WTC11 (cell line): ENCODE results near the gene SIRPD.

Source experiments
- ATF2 ChIP-seq: sonication (generic); formaldehyde crosslinking; IDR thresholded peaks from 2 replicates; pipeline ENCODE4 v1.8.1; 2022; ENCODE audit warnings: low read depth, missing genetic modification reagents, borderline replicate concordance
- CREM ChIP-seq: sonication (generic); formaldehyde crosslinking; IDR thresholded peaks from 2 replicates; pipeline ENCODE4 v1.8.1; 2022; ENCODE audit warnings: mild to moderate bottlenecking, missing genetic modification reagents, moderate library complexity
- ESRRA ChIP-seq: sonication (generic); formaldehyde crosslinking; IDR thresholded peaks from 2 replicates; pipeline ENCODE4 v1.8.1; 2022; ENCODE audit warnings: mild to moderate bottlenecking, missing genetic modification reagents, borderline replicate concordance
- ETV6 ChIP-seq: sonication (generic); formaldehyde crosslinking; IDR thresholded peaks from 2 replicates; pipeline ENCODE4 v1.8.1; 2022; ENCODE audit warnings: mild to moderate bottlenecking, missing genetic modification reagents
- GABPB1 ChIP-seq: sonication (generic); formaldehyde crosslinking; IDR thresholded peaks from 2 replicates; pipeline ENCODE4 v1.8.1; 2023; ENCODE audit warnings: mild to moderate bottlenecking, missing genetic modification reagents
- JUN ChIP-seq: sonication (generic); formaldehyde crosslinking; IDR thresholded peaks from 2 replicates; pipeline ENCODE4 v1.8.0; 2023; ENCODE audit warnings: mild to moderate bottlenecking, missing genetic modification reagents
- NR1H2 ChIP-seq: sonication (generic); formaldehyde crosslinking; IDR thresholded peaks from 2 replicates; pipeline ENCODE4 v1.9.0; 2021; ENCODE audit warnings: mild to moderate bottlenecking, moderate library complexity, missing genetic modification reagents
- RELA ChIP-seq: sonication (generic); formaldehyde crosslinking; IDR thresholded peaks from 2 replicates; pipeline ENCODE4 v1.8.1; 2022; ENCODE audit warnings: missing genetic modification reagents, mild to moderate bottlenecking, borderline replicate concordance
- SP1 ChIP-seq: sonication (generic); formaldehyde crosslinking; conservative IDR thresholded peaks from 2 replicates; pipeline ENCODE4 v1.8.1; 2022; ENCODE audit warnings: missing genetic modification reagents
- TEAD4 ChIP-seq: sonication (generic); formaldehyde crosslinking; IDR thresholded peaks from 2 replicates; pipeline ENCODE4 v1.8.0; 2022; ENCODE audit warnings: mild to moderate bottlenecking, missing genetic modification reagents
- ZNF532 ChIP-seq: fragments of 250-450 bp; sonication (Bioruptor Pico); IDR thresholded peaks from 2 replicates; pipeline ENCODE4 v1.9.0; 2021; ENCODE audit warnings: mild to moderate bottlenecking, borderline replicate concordance
- TF ChIP-seq, protein P1 (sequence below): fragments of 200-600 bp; IDR thresholded peaks from 2 replicates; pipeline ENCODE4 v1.8.0; 2022; ENCODE audit warnings: antibody characterized with exemption

- TF ChIP-seq, protein P1, sequence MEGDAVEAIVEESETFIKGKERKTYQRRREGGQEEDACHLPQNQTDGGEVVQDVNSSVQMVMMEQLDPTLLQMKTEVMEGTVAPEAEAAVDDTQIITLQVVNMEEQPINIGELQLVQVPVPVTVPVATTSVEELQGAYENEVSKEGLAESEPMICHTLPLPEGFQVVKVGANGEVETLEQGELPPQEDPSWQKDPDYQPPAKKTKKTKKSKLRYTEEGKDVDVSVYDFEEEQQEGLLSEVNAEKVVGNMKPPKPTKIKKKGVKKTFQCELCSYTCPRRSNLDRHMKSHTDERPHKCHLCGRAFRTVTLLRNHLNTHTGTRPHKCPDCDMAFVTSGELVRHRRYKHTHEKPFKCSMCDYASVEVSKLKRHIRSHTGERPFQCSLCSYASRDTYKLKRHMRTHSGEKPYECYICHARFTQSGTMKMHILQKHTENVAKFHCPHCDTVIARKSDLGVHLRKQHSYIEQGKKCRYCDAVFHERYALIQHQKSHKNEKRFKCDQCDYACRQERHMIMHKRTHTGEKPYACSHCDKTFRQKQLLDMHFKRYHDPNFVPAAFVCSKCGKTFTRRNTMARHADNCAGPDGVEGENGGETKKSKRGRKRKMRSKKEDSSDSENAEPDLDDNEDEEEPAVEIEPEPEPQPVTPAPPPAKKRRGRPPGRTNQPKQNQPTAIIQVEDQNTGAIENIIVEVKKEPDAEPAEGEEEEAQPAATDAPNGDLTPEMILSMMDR: no peak
- TF ChIP-seq TEAD4 (CRISPR knock-in tag): no peak
- TF ChIP-seq RELA (CRISPR knock-in tag): no peak
- TF ChIP-seq GABPB1 (CRISPR knock-in tag): no peak
- TF ChIP-seq CREM (CRISPR knock-in tag): no peak
- no peak for TF ChIP-seq ETV6 (CRISPR knock-in tag)
- TF ChIP-seq JUN (CRISPR knock-in tag): no peak
- TF ChIP-seq ATF2 (CRISPR knock-in tag): no peak
- no peak for TF ChIP-seq ESRRA
- TF ChIP-seq NR1H2 (CRISPR knock-in tag): no peak
- no peak for TF ChIP-seq ZNF532
- no peak for TF ChIP-seq SP1 (CRISPR knock-in tag)
Observed at GRCh38 chr20:1588533-1589460, 31.3 kb upstream of the SIRPD start.
